Spleen (tissue), 11 donors: ENCODE data around the gene CFAP161. TPM values are rescaled to one million over a fixed set of nuclear protein-coding genes. Genes with fewer than 3 reads are reported as not detected.

Experiments
- DNase-seq: peaks from one replicate; pipeline ENCODE4 v3.0.0-alpha.2; 2020
- H3K27ac ChIP-seq, 8 donors: fragments of 200-600 bp; sonication (generic) in 7 of 8; 1 replicate in 4 of 8; 2 replicates in 4 of 8; pipeline versions ENCODE4 v1.5.0 to v1.8.0; 2016 to 2021; ENCODE audit warnings: inconsistent platforms in 4 of 8, mild to moderate bottlenecking in 4 of 8, moderate library complexity in 1 of 8
- H3K27me3 ChIP-seq, 7 donors: fragments of 200-600 bp; sonication (generic) in 6 of 7; replicated peaks in 1 of 7; 1 replicate in 4 of 7; 2 replicates in 3 of 7; pipeline versions ENCODE4 v1.5.0 to v1.8.0; 2016 to 2021; ENCODE audit warnings: inconsistent platforms in 3 of 7, mild to moderate bottlenecking in 1 of 7
- H3K36me3 ChIP-seq, 6 donors: fragments of 200-600 bp; sonication (generic) in 5 of 6; 1 replicate in 4 of 6; 2 replicates in 2 of 6; pipeline versions ENCODE4 v1.5.0 to v1.8.0; 2016 to 2021; ENCODE audit warnings: inconsistent platforms in 2 of 6
- H3K4me1 ChIP-seq, 6 donors: fragments of 200-600 bp; sonication (generic) in 5 of 6; 1 replicate in 3 of 6; 2 replicates in 3 of 6; pipeline versions ENCODE4 v1.5.0 to v1.8.0; 2016 to 2021; ENCODE audit warnings: inconsistent platforms in 3 of 6
- H3K4me3 ChIP-seq, 8 donors: fragments of 200-600 bp; sonication (generic) in 7 of 8; 1 replicate in 4 of 8; 2 replicates in 4 of 8; pipeline versions ENCODE4 v1.5.0 to v1.8.0; 2016 to 2021; ENCODE audit warnings: inconsistent platforms in 4 of 8, mild to moderate bottlenecking in 4 of 8, moderate library complexity in 2 of 8
- H3K9me3 ChIP-seq, 8 donors: fragments of 200-600 bp; sonication (generic) in 7 of 8; 1 replicate in 4 of 8; 2 replicates in 4 of 8; pipeline versions ENCODE4 v1.5.0 to v1.8.0; 2016 to 2021; ENCODE audit warnings: inconsistent platforms in 4 of 8
- POLR2A ChIP-seq, 3 donors: fragments of 450-650 bp; IDR thresholded peaks; one replicate each; pipeline ENCODE4 v1.5.1; 2017; ENCODE audit warnings: antibody characterized with exemption in 3 of 3, mild to moderate bottlenecking in 1 of 3
- POLR2AphosphoS5 ChIP-seq, 3 donors: sonication (generic); formaldehyde crosslinking; IDR thresholded peaks; one replicate each; pipeline ENCODE4 v1.5.1; 2017; ENCODE audit warnings: antibody characterized with exemption in 3 of 3
- WGBS, 5 donors: extraction: QIAGEN DNeasy Blood & Tissue Kit in 3 of 5; methylation state at CpG; one replicate each; pipeline versions ENCODE4 v1.1.5 to v1.1.7; 2013 to 2018; 5-methylcytosine and 5-hydroxymethylcytosine counted together
- intact Hi-C: fragments of 100-400 bp; cut with DNase I; formaldehyde crosslinking; loops from one replicate; pipeline ENCODE4 v1.15.0; 2023; ENCODE audit warnings: low total_unique reads
- polyA plus RNA-seq, 3 donors: library from polyadenylated mRNA; stranded (reverse); fragments of 200-250 nt; gene quantifications; one replicate each; pipeline ENCODE4 v1.2.1, GENCODE V29; 2013
- total RNA-seq, 7 donors: library from RNA; depleted of rRNA in 3 of 7; stranded (reverse); fragments of >200 nt in 3 of 7; fragmentation: NEBNext Ultra II Directional in 4 of 7; extraction: Animal tissue kit (Norgen Biotek cat#: 25700) in 4 of 7; gene quantifications; one replicate each; pipeline versions ENCODE4 v1.1.0 to v1.2.1, GENCODE V29; 2016 to 2021
- TF ChIP-seq, protein P1 (sequence below), 11 experiments: fragments of 200-600 bp in 7 of 11; fragments of 450-650 bp in 4 of 11; sonication (generic) in 4 of 11; IDR thresholded peaks in 8 of 11; conservative IDR thresholded peaks in 3 of 11; 1 replicate in 7 of 11; 2 replicates in 4 of 11; pipeline versions ENCODE4 v1.4.0 to v1.8.0; 2016 to 2021; ENCODE audit warnings: antibody characterized with exemption in 11 of 11, inconsistent platforms in 4 of 11, mild to moderate bottlenecking in 1 of 11
- donor health status: healthy with polysubstance abuse.
- donor health status: DM: no; HTN: no; CAD: no; lungs with moderate emphysema.
- donor health status: DM: no; HTN: no; CAD: no.
- donor health status: Bipolar disorder and iron deficiency.
- donor health status: healthy.
- donor health status: DM: no; HTN: no; CAD: no.
- donor health status: DM: yes; HTN: yes; CAD: no.

Gene CFAP161
- total and polyA plus RNA-seq, 10 donors = 0.06 to 2.0 (median 0.48) TPM; not detected in 3

GRCh38 chr15:81171286-81171685 lies 37.2 kb downstream of the CFAP161 start:
- Histone ChIP-seq H3K4me1 (peaks cover 0 to 6% (median 0%) of the 10 kb centered on the region in 6 donors), H3K27ac (no peak overlapping the region), H3K36me3 (no peaks in the 10 kb centered on the region), H3K27me3 (no peaks in the 10 kb centered on the region), H3K9me3 (no peaks in the 10 kb centered on the region), H3K4me3 (no peak overlapping the region)
- intact Hi-C loops = no loop called here
- TF ChIP-seq POLR2A (IDR thresholded peaks at IDR 0.05) (no peak), POLR2AphosphoS5 (IDR thresholded peaks at IDR 0.05) (no peak)
- TF ChIP-seq, protein P1, sequence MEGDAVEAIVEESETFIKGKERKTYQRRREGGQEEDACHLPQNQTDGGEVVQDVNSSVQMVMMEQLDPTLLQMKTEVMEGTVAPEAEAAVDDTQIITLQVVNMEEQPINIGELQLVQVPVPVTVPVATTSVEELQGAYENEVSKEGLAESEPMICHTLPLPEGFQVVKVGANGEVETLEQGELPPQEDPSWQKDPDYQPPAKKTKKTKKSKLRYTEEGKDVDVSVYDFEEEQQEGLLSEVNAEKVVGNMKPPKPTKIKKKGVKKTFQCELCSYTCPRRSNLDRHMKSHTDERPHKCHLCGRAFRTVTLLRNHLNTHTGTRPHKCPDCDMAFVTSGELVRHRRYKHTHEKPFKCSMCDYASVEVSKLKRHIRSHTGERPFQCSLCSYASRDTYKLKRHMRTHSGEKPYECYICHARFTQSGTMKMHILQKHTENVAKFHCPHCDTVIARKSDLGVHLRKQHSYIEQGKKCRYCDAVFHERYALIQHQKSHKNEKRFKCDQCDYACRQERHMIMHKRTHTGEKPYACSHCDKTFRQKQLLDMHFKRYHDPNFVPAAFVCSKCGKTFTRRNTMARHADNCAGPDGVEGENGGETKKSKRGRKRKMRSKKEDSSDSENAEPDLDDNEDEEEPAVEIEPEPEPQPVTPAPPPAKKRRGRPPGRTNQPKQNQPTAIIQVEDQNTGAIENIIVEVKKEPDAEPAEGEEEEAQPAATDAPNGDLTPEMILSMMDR (IDR thresholded peaks at IDR 0.05 in 8 of 11, conservative IDR thresholded peaks at IDR 0.05 in 3 of 11) = no peak
- no peak for DNase-seq

DNA sequence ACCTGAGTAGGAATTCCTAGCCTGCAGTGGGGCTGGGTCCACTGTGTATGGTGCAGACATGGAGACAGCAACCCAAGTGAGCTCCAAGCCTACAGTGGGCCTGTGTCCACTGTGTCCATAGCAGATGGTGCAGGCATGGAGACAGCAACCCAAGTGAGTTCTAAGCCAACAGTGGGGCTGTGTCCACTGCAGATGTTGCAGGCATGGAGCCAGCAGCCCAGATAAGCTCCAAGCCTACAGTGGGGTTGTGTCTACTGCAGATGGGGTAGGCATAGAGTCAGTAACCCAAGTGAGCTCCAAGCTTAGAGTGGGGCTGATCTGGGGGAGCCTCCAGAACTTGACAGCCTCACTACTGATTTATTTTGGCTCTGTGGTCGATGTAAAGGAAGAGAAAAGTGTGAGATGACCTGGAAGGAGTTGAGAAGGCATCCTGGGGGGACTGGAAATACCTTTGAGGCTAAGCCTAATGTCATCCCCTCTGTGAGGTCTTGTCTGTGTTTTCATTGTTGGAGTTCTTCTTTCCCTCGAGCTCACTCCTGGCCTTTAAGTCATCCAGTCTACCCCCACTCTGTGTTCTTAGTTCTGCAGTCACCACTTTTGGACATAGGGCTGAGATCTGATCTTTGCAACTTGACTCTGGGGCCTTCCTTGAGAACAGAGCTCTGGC lies 40.2 kb downstream of the CFAP161 start:
- DNase-seq = no peak
- no peaks in the 10 kb centered on the region for H3K36me3 ChIP-seq
- intact Hi-C loops = no loop called here
- no peak overlapping the region for H3K27ac ChIP-seq
- no peaks in the 10 kb centered on the region for H3K4me1 ChIP-seq
- 62 to 66% (median 63%) methylated on average over 2 of the region's 2 CpGs for WGBS, 5 donors
- no peaks in the 10 kb centered on the region for H3K27me3 ChIP-seq
- no peak overlapping the region for H3K4me3 ChIP-seq
- no peaks in the 10 kb centered on the region for H3K9me3 ChIP-seq
- no peak for TF ChIP-seq POLR2AphosphoS5 (IDR thresholded peaks at IDR 0.05)

- WGBS, 5 donors = 91 to 100% (median 96%) methylated on average over 1 of the region's 1 CpG
- no peak overlapping the region for H3K4me3 ChIP-seq
- H3K27me3 ChIP-seq = no peaks in the 10 kb centered on the region
- intact Hi-C loops = no loop called here
- no peaks in the 10 kb centered on the region for H3K36me3 ChIP-seq
- H3K4me1 ChIP-seq = no peaks in the 10 kb centered on the region
- no peak for DNase-seq
- no peak overlapping the region for H3K27ac ChIP-seq
- H3K9me3 ChIP-seq = no peaks in the 10 kb centered on the region
- TF ChIP-seq POLR2A (IDR thresholded peaks at IDR 0.05) = no peak
- TF ChIP-seq POLR2AphosphoS5 (IDR thresholded peaks at IDR 0.05) = no peak
- TF ChIP-seq, protein P1 (IDR thresholded peaks at IDR 0.05 in 8 of 11, conservative IDR thresholded peaks at IDR 0.05 in 3 of 11) = no peak
Measured at GRCh38 chr15:81174792-81175327, 40.8 kb downstream of the CFAP161 start.

DNA sequence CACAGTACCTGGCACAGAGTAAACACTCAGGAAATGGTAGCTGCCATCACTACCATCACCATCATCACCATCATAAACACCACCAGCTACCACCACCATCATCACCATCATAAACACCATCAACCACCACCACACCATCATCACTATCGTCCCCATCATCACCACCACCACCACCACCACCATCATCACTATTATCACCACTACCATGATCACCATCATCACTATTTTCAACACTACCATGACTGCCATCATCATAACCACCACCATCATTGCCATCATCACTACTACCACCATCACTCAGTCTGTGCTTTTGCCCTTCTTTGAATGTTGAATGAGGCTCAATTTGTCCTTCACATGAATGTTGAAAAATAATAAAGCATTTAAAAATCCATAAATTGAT lies 41.4 kb downstream of the CFAP161 start:
- TF ChIP-seq POLR2A (IDR thresholded peaks at IDR 0.05) (no peak), POLR2AphosphoS5 (IDR thresholded peaks at IDR 0.05) (no peak)
- TF ChIP-seq, protein P1 (IDR thresholded peaks at IDR 0.05 in 8 of 11, conservative IDR thresholded peaks at IDR 0.05 in 3 of 11) = no peak
- no peaks in the 10 kb centered on the region for H3K9me3 ChIP-seq
- DNase-seq = no peak

More for the DNA sequence above, 41.4 kb downstream of the CFAP161 start:
- H3K4me1 ChIP-seq = no peaks in the 10 kb centered on the region
- intact Hi-C loops = no loop called here
- no peak overlapping the region for H3K27ac ChIP-seq
- WGBS, 5 donors = 40 to 96% (median 88%) methylated on average over 1 of the region's 1 CpG
- no peaks in the 10 kb centered on the region for H3K36me3 ChIP-seq
- H3K27me3 ChIP-seq = no peaks in the 10 kb centered on the region
- no peak overlapping the region for H3K4me3 ChIP-seq
